ENCODE measurements around the gene CDK15. TPM values are rescaled to one million over a fixed set of nuclear protein-coding genes. Genes with fewer than 3 reads are reported as not detected.

CDK15 gene
- total and polyA plus RNA-seq, 10 donors: 0.02 to 0.64 (median 0.16) TPM; not detected in 6

- H3K27ac ChIP-seq: no peak overlapping the region
- no peak overlapping the region for H3K4me3 ChIP-seq
- no peaks in the 10 kb centered on the region for H3K9me3 ChIP-seq
- TF ChIP-seq POLR2A (IDR thresholded peaks at IDR 0.05) (no peak), POLR2AphosphoS5 (IDR thresholded peaks at IDR 0.05) (no peak)
- TF ChIP-seq, protein P1, sequence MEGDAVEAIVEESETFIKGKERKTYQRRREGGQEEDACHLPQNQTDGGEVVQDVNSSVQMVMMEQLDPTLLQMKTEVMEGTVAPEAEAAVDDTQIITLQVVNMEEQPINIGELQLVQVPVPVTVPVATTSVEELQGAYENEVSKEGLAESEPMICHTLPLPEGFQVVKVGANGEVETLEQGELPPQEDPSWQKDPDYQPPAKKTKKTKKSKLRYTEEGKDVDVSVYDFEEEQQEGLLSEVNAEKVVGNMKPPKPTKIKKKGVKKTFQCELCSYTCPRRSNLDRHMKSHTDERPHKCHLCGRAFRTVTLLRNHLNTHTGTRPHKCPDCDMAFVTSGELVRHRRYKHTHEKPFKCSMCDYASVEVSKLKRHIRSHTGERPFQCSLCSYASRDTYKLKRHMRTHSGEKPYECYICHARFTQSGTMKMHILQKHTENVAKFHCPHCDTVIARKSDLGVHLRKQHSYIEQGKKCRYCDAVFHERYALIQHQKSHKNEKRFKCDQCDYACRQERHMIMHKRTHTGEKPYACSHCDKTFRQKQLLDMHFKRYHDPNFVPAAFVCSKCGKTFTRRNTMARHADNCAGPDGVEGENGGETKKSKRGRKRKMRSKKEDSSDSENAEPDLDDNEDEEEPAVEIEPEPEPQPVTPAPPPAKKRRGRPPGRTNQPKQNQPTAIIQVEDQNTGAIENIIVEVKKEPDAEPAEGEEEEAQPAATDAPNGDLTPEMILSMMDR (IDR thresholded peaks at IDR 0.05 in 8 of 11, conservative IDR thresholded peaks at IDR 0.05 in 3 of 11): no peak
- H3K4me1 ChIP-seq: no peaks in the 10 kb centered on the region
- peaks cover 0 to 21% (median 0%) of the 10 kb centered on the region in 7 donors for H3K27me3 ChIP-seq (replicated peaks in 1 of 7)
- H3K36me3 ChIP-seq: no peaks in the 10 kb centered on the region
- intact Hi-C loops (cut with DNase I; ENCODE audit: low total_unique reads): no loop called here
- no peak for DNase-seq
- 89 to 94% (median 90%) methylated on average over 5 of the region's 5 CpGs for WGBS, 5 donors
Measured at GRCh38 chr2:201871471-201871870, 65.1 kb downstream of the CDK15 start.

- Histone ChIP-seq H3K27me3 (replicated peaks in 1 of 7) (peaks cover 0 to 22% (median 0%) of the 10 kb centered on the region in 7 donors), H3K36me3 (no peaks in the 10 kb centered on the region), H3K9me3 (no peaks in the 10 kb centered on the region), H3K27ac (no peak overlapping the region), H3K4me3 (no peak overlapping the region), H3K4me1 (no peaks in the 10 kb centered on the region)
- 84 to 91% (median 87%) methylated on average over 6 of the region's 6 CpGs for WGBS, 5 donors
- intact Hi-C loops (cut with DNase I; ENCODE audit: low total_unique reads): no loop called here
- DNase-seq: no peak
- TF ChIP-seq, protein P1 (IDR thresholded peaks at IDR 0.05 in 8 of 11, conservative IDR thresholded peaks at IDR 0.05 in 3 of 11): no peak
- no peak for TF ChIP-seq POLR2A (IDR thresholded peaks at IDR 0.05)
- TF ChIP-seq POLR2AphosphoS5 (IDR thresholded peaks at IDR 0.05): no peak
Measured at GRCh38 chr2:201872591-201872990, 66.3 kb downstream of the CDK15 start.

GRCh38 chr2:201879996-201880395 is 73.7 kb downstream of the CDK15 start:
- no peaks in the 10 kb centered on the region for H3K36me3 ChIP-seq
- no peak for DNase-seq
- 17 to 49% (median 34%) methylated on average over 10 of the region's 10 CpGs for whole genome bisulfite sequencing, 5 donors
- H3K4me3 ChIP-seq: no peak overlapping the region
- peaks cover 0 to 32% (median 18%) of the 10 kb centered on the region in 6 donors for H3K4me1 ChIP-seq
- TF ChIP-seq POLR2A (IDR thresholded peaks at IDR 0.05): no peak
- TF ChIP-seq POLR2AphosphoS5 (IDR thresholded peaks at IDR 0.05): no peak
- TF ChIP-seq, protein P1 (IDR thresholded peaks at IDR 0.05 in 8 of 11, conservative IDR thresholded peaks at IDR 0.05 in 3 of 11): no peak
- peaks cover 0 to 64% (median under 1%) of the 10 kb centered on the region in 7 donors for H3K27me3 ChIP-seq (replicated peaks in 1 of 7)
- no peak overlapping the region for H3K27ac ChIP-seq
- intact Hi-C loops (cut with DNase I; ENCODE audit: low total_unique reads): no loop called here
- no peaks in the 10 kb centered on the region for H3K9me3 ChIP-seq

DNA sequence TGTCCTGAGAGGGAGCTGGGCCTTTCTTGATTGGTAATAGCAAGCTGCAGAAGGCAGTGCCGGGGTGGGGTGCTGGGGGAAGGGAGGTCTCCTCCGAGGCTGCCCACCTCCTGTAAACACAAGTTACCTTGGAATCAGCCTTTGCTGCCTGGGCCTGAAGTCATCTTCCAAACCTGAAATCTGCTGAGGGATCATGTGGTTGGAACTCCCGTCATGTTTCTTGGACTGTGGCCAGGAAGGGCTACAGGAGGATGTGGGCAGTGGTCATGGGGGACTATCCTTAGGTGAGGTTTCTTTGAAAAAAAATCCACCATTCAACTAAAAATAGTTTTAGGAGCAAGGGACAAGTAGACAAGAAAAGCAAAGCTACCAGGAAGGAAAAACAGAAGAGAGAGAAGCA is 74.2 kb downstream of the CDK15 start:
- DNase-seq: no peak
- Histone ChIP-seq H3K4me3 (no peak overlapping the region), H3K36me3 (no peaks in the 10 kb centered on the region), H3K27me3 (replicated peaks in 1 of 7) (peaks cover 0 to 65% (median 6%) of the 10 kb centered on the region in 7 donors), H3K9me3 (no peaks in the 10 kb centered on the region), H3K27ac (no peak overlapping the region), H3K4me1 (peaks cover 0 to 32% (median 18%) of the 10 kb centered on the region in 6 donors)
- 18 to 27% (median 22%) methylated on average over 3 of the region's 3 CpGs for WGBS, 5 donors
- intact Hi-C loops (cut with DNase I; ENCODE audit: low total_unique reads): no loop called here
- TF ChIP-seq, protein P1 (IDR thresholded peaks at IDR 0.05 in 8 of 11, conservative IDR thresholded peaks at IDR 0.05 in 3 of 11): no peak
- TF ChIP-seq POLR2A (IDR thresholded peaks at IDR 0.05) (no peak), POLR2AphosphoS5 (IDR thresholded peaks at IDR 0.05) (no peak)
